AG04449 (cell line): ENCODE data around the gene TPM1.

Experiments used
- CTCF ChIA-PET: fragments of 350-600 bp; formaldehyde crosslinking; extraction: SDS; loops from one replicate; lab custom pipeline; 2021; ENCODE audit warnings: antibody characterized with exemption; lab: Yijun Ruan, JAX
- POLR2A ChIA-PET: fragments of 400-600, 350-600 bp; formaldehyde crosslinking; extraction: SDS; loops from one replicate; lab custom pipeline; 2020; ENCODE audit warnings: antibody characterized with exemption, inconsistent platforms; lab: Yijun Ruan, JAX
- DNase-seq: peaks from one replicate; pipeline ENCODE4 v3.0.0-alpha.2; 2010; ENCODE audit warnings: low read depth, low spot score
- H3K4me3 ChIP-seq: 2 replicates; pipeline ENCODE4 v1.5.1; 2011; ENCODE audit warnings: low read depth, mild to moderate bottlenecking, control low read depth, low read length
- CTCF ChIP-seq: IDR thresholded peaks from one replicate; pipeline ENCODE4 v1.5.1; 2011; ENCODE audit warnings: mild to moderate bottlenecking, moderate library complexity, low read length, control low read depth, inconsistent platforms; ENCODE audit not compliant: insufficient read depth; ENCODE audit errors: missing control alignments

TPM1 gene

GRCh38 chr15:63044077-63044644, 1.6 kb downstream of the TPM1 start:
- ChIA-PET CTCF (interaction anchor here (0.8 to 4.6 kb wide), 6 partner anchors 35 to 232 kb away, joined by 3 to 57 read pairs (median 4); no protein-coding TSS in a partner anchor), POLR2A (interaction anchor here (0.6 to 8.1 kb wide), 25 partner anchors 14 to 1052 kb away, joined by 3 to 99 read pairs (median 4); no protein-coding TSS in a partner anchor)
- DNase-seq, result no peak
- TF ChIP-seq CTCF, result no peak
- H3K4me3 ChIP-seq, result peak overlapping the region; percentile 91

GRCh38 chr15:63044645-63045464, 2.3 kb downstream of the TPM1 start:
- POLR2A ChIA-PET, result interaction anchor here (0.7 to 8.1 kb wide), 25 partner anchors 14 to 475 kb away, joined by 3 to 99 read pairs (median 5); no protein-coding TSS in a partner anchor
- H3K4me3 ChIP-seq, result peak overlapping the region; percentile 91
- no peak for DNase-seq
- CTCF ChIA-PET, result interaction anchor here (0.8 to 4.6 kb wide), 10 partner anchors 36 to 303 kb away, joined by 3 to 57 read pairs (median 4); no protein-coding TSS in a partner anchor
- TF ChIP-seq CTCF, result no peak

- H3K4me3 ChIP-seq, result peak overlapping the region; percentile 91
- TF ChIP-seq CTCF, result no peak
- CTCF ChIA-PET, result interaction anchor here (0.8 to 4.6 kb wide), 8 partner anchors 36 to 304 kb away, joined by 3 to 57 read pairs (median 4); no protein-coding TSS in a partner anchor
- POLR2A ChIA-PET, result interaction anchor here (0.6 to 8.1 kb wide), 18 partner anchors 12 to 476 kb away, joined by 3 to 99 read pairs (median 7); no protein-coding TSS in a partner anchor
- DNase-seq, result no peak
Measured at GRCh38 chr15:63045465-63045840, 2.9 kb downstream of the TPM1 start.

GRCh38 chr15:63045879-63046278, 3.3 kb downstream of the TPM1 start:
- ChIA-PET CTCF (interaction anchor here (1.6 to 4.6 kb wide), 7 partner anchors 11 to 304 kb away, joined by 3 to 57 read pairs (median 20); no protein-coding TSS in a partner anchor), POLR2A (interaction anchor here (0.6 to 8.1 kb wide), 13 partner anchors 12 to 476 kb away, joined by 3 to 99 read pairs (median 9); no protein-coding TSS in a partner anchor)
- no peak for DNase-seq
- H3K4me3 ChIP-seq, result peak overlapping the region; percentile 91
- TF ChIP-seq CTCF, result no peak

- POLR2A ChIA-PET, result interaction anchor here (0.7 to 8.1 kb wide), 33 partner anchors 8 to 294 kb away, joined by 3 to 99 read pairs (median 4); no protein-coding TSS in a partner anchor
- CTCF ChIA-PET, result interaction anchor here (0.6 to 4.6 kb wide), 48 partner anchors 8 to 368 kb away, joined by 3 to 57 read pairs (median 5); no protein-coding TSS in a partner anchor
- TF ChIP-seq CTCF, result no peak
- peak overlapping the region; percentile 91 for H3K4me3 ChIP-seq
- DNase-seq, result no peak
Measured at GRCh38 chr15:63046917-63047760, 4.6 kb downstream of the TPM1 start.
